NCI-H1417 treated with DMSO at 0.1 percent for 48 hours (cell line): ENCODE data around the gene RTN1.
"Not testable (repeated sequence)": the region's sequence is repeated elsewhere in the genome, so short reads cannot be mapped to it uniquely, and the experiment has no call there.

Experiments used
- DNase-seq: peaks from one replicate; lab custom pipeline; 2025; lab: John Stamatoyannopoulos, UW

RTN1 gene

DNA sequence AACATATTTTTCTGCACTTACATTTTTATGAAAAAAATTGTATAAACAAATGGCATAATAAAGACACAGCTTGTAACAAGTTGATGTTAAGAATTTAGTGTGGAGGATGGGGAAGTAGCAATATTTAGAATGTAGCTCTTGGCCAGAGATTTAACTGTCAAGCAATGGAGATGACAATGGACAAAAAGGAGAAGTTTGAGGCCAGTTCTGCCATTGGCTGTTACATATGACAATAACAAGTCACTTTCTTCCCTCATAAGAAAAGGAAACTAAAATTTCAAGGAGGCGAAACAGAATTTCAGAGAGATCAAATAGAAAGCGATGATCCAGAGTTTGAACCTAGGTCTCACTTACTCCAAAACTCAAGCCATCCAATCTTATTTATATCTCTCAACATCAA, 171.1 kb downstream of the RTN1 start:
- DNase-seq, result no peak

DNA sequence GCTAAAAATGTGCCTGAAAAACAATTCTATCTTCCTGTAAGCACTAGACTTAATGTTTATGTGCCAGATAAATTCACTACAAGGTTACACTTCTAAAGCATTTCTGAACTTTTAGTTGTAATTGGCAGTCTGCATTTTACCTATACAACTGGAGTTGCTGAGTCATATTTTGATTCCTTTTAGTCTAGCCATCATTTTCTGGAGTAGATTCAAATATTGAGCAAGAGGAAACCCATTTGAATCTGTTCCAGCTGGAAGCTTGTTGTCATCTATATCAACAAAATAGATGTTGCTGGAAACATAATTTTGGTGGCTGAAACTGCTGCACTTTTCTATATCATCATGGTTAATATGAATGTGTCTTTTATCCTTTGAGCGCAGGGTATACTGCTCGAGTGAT, 171.8 kb downstream of the RTN1 start:
- DNase-seq, result no peak

GRCh38 chr14:59695198-59695597, 175.4 kb downstream of the RTN1 start:
- DNase-seq, result no peak

DNA sequence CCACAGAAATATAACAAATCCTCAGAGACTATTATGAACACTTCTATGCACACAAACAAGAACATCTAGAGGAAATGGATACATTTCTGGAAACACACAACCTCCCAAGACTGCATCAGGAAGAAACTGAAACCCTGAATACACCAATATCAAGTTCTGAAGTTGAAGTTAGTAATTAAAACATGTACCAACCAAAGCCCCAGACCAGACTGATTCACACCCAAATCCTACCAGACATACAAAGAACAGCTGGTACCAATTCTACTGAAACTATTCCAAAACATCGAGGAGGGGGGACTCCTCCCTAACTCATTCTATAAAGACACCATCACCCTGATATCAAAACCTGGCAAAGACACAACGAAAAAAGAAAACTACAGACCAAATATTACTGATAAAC, 179.3 kb downstream of the RTN1 start:
- no peak for DNase-seq

DNA sequence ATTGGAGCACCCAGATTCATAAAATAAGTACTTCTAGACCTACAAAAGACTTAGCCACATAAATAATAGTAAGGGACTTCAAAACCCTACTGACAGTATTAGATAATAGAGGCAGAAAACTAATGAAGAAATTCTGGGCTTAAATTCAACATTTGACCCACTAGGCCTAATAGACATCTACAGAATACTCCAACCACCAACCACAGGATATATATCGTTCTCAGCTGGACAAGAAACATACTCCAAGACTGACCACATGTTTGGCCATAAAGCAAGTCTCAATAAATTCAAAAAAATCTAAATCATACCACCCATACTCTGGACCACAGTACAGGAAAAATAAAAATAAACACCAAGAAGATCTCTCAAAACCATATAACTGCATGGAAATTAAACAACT, 180.2 kb downstream of the RTN1 start:
- no peak for DNase-seq

GRCh38 chr14:59688224-59689170, 182.1 kb downstream of the RTN1 start:
- DNase-seq, result no peak

GRCh38 chr14:59687663-59688062, 182.9 kb downstream of the RTN1 start:
- DNase-seq, result no peak

DNA sequence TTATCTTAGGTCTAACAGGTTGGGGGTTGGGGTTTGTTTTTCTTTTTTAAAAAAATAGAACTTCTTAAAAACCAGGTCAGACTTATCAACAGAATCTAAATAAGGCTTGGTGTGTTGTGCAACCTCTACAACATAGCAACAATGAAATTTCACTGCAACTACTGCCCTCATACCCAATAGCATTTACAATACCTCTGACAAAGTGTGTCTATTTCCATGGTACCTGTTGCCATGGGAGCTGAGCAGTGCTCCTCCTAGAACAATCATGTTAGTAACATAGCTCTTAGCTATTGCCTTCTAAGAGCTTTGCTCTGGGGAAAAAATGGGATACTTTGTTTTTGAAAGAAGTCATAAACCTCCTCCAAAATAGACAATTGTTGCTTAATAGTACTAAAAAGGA, 190.7 kb downstream of the RTN1 start:
- DNase-seq, result no peak

DNA sequence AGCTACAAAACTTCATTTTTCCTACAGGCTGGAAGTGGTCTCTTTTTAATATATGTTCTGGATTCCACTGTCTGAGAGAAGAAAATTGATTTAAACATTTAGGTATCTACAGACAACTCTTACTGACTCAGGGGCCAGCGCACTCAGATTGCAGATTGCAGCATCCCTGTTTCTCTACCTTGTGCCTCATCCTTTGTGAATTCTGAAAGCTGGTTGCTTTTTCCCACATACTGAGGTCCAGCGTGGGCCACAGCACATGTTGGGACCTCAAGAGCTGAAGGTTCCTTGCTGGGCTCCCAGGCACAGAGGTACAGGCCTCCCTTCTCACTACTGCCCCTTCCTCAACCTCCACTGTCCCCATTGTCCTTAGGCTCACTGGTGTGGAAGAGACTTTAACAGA, 192.2 kb downstream of the RTN1 start:
- DNase-seq, result no peak

GRCh38 chr14:59677771-59678231, 192.8 kb downstream of the RTN1 start:
- no peak for DNase-seq

DNA sequence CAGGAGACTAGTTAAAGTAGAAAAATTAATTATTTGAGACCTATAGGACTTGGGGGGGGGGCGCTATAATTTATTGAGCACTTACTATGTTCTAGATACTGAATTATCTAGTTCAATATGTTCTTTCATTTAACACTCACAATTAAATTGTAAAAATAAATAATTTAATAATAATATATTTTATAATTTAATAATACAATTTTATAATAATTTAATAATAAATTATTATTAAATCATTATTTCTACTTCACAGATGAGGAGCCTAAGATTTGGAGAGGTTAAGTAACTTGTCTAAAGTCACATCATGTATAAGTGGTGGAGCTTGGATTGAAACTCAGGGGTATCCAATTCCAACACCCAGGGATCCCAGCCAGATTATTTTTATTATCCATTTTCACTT, 195.2 kb downstream of the RTN1 start:
- DNase-seq, result no peak

GRCh38 chr14:59664741-59665140, 205.8 kb downstream of the RTN1 start:
- DNase-seq, result no peak

- no peak for DNase-seq
Observed at GRCh38 chr14:59657769-59658168, 212.8 kb downstream of the RTN1 start.

DNA sequence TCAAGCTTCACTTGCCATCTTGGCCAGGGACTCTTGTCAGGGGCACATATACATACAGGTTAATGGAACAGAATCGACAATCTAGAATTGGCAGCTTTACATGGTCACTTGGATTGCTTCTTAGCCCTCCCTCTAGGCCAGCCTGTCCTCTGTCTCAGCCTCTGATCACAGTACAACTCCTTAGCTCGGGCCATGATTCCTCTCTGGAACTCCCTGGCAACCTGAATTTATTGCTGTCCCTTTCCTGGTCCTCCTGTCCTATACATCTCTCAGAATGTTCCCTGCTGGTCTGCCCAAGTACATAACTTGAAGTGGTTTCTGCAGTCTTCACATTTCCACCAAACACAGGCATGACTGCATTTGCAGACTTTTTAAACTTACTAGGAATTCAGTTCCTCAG, 214.1 kb downstream of the RTN1 start:
- DNase-seq, result no peak

DNA sequence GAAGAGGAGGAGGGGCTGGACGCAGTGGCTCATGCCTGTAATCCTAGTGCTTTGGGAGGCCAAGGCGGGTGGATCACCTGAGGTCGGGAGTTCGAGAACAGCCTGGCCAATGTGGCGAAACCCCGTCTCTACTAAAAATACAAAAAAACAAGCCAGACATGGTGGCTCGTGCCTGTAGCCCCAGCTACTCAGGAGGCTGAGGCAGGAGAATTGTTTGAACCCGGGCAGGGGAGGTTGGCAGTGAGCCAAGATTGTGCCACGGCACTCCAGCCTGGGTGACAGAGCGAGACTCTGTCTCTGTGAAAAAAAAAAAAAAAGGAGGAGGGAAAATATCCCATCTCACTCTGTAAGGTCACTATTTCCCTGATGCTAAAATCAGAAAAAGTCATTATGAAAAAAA, 216.4 kb downstream of the RTN1 start:
- not testable (repeated sequence) for DNase-seq

GRCh38 chr14:59646832-59647231, 223.7 kb downstream of the RTN1 start:
- DNase-seq, result not testable (repeated sequence)

DNA sequence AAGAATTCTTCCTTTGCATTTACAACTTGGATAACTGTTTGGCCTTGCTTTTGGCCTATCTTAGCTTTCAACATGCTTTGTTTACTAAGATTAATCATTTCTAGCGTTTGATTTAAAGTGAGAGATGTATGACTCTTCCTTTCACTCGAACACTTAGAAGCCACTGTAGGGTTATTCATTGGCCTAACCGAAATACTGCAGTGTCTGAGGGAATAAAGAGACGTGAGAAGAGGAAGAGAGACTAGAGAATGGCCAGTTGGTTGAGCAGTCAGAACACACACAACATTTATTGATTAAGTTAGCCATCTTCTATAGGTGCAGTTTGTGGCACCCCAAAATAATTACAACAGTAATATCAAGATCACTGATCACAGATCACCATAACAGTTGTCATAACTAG, 231.7 kb downstream of the RTN1 start:
- DNase-seq, result no peak

DNA sequence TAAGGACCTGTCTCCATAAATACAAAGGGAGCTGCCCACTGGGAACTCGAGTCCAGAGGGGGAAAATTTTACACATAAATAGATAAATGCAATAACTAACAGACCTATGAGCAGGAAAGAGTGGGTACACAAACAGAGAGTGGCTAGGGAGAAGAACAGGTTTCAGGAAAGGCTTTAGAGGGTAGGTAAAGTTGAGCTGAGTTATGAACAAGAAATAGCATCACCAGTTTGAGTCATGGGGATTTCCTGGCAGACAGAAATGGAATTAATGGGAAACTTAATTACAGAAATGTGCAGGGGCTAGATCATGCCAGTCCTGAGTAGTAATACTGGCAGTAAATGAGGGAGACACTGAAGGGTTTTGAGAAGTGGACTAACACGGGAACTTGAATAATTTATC, 236.0 kb downstream of the RTN1 start:
- no peak for DNase-seq

DNA sequence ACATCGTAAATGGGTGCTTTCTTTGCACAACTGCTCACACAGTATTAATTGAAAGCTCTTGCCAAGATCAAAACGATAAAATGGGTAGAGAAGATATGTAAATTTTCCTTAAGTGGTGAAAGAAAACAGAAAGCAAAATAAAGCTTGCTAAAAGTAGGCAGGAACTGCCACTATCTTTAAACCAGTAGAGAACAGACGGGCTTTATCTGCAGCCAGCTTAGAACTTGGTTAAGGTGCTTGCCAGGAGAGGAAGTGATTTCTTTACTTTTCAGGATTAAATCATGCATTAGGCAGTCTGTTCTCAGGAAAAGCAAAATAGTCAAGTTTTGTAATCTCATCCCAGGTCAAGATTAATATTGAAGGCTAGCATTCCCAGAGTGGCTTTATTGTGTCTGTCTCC, 237.1 kb downstream of the RTN1 start:
- no peak for DNase-seq

- no peak for DNase-seq
Observed at GRCh38 chr14:59632381-59632780, 238.2 kb downstream of the RTN1 start.

GRCh38 chr14:59631237-59631636, 239.3 kb downstream of the RTN1 start:
- no peak for DNase-seq

GRCh38 chr14:59630288-59630963, 240.2 kb downstream of the RTN1 start:
- no peak for DNase-seq
